ENCODE results near the gene MTHFR.
A peak's percentile ranks its signal among the peaks of the same experiment; 100 is the strongest.

The MTHFR gene

GRCh38 chr1:11740258-11741192 lies 65.2 kb downstream of the MTHFR start:
- Histone ChIP-seq H3K27ac (ENCODE audit: poor library complexity, severe bottlenecking) (peak overlapping the region; percentile 15), H3K9me3 (ENCODE audit: severe bottlenecking) (no peaks in the 10 kb centered on the region), H3K4me3 (ENCODE audit: severe bottlenecking) (no peak overlapping the region), H3K4me1 (ENCODE audit: insufficient read depth, poor library complexity, severe bottlenecking) (peaks cover 25% of the 10 kb centered on the region), H3K36me3 (ENCODE audit: low read depth) (peaks cover 26% of the 10 kb centered on the region), H3K27me3 (ENCODE audit: insufficient read depth, poor library complexity, severe bottlenecking) (no peaks in the 10 kb centered on the region)
- ATAC-seq (ENCODE audit: low read depth) = no peak
- TF ChIP-seq CTCF (IDR thresholded peaks at IDR 0.05; ENCODE audit: poor library complexity, severe bottlenecking) = no peak
- no peak for DNase-seq (ENCODE audit: low spot score)

DNA sequence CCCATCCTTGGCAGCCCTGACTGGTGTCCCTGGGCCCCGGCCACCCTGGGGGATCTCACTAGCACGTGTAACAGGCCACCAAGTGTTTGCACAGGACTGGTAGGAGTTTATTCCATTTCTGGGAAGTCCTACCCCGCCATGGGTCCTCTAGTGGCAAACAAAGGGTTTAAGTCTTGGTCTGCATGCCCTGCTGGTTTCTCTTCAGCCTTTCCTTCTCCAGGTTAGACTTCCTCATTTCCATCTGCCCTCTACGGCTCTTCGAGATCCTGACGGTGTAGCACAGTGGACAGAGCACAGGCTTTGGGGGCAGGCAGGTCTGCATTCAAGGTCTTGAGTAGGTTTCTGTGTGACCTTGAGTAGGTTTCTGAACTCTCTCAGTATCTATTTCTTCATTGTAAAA lies 67.0 kb downstream of the MTHFR start:
- Histone ChIP-seq H3K27me3 (ENCODE audit: insufficient read depth, poor library complexity, severe bottlenecking) (no peaks in the 10 kb centered on the region), H3K9me3 (ENCODE audit: severe bottlenecking) (no peaks in the 10 kb centered on the region), H3K4me1 (ENCODE audit: insufficient read depth, poor library complexity, severe bottlenecking) (peaks cover 25% of the 10 kb centered on the region), H3K36me3 (ENCODE audit: low read depth) (peaks cover 12% of the 10 kb centered on the region), H3K4me3 (ENCODE audit: severe bottlenecking) (no peak overlapping the region), H3K27ac (ENCODE audit: poor library complexity, severe bottlenecking) (no peak overlapping the region)
- no peak for TF ChIP-seq CTCF (IDR thresholded peaks at IDR 0.05; ENCODE audit: poor library complexity, severe bottlenecking)
- DNase-seq (ENCODE audit: low spot score) = no peak
- ATAC-seq (ENCODE audit: low read depth) = no peak

GRCh38 chr1:11738096-11738495 lies 67.7 kb downstream of the MTHFR start:
- DNase-seq (ENCODE audit: low spot score) = no peak
- Histone ChIP-seq H3K27ac (ENCODE audit: poor library complexity, severe bottlenecking) (peak overlapping the region; percentile 95), H3K4me3 (ENCODE audit: severe bottlenecking) (no peak overlapping the region), H3K9me3 (ENCODE audit: severe bottlenecking) (no peaks in the 10 kb centered on the region), H3K36me3 (ENCODE audit: low read depth) (peaks cover 12% of the 10 kb centered on the region; the same call in 1 of the 2 replicates), H3K27me3 (ENCODE audit: insufficient read depth, poor library complexity, severe bottlenecking) (no peaks in the 10 kb centered on the region), H3K4me1 (ENCODE audit: insufficient read depth, poor library complexity, severe bottlenecking) (peaks cover 25% of the 10 kb centered on the region)
- TF ChIP-seq CTCF (IDR thresholded peaks at IDR 0.05; ENCODE audit: poor library complexity, severe bottlenecking) = no peak
- no peak for ATAC-seq (ENCODE audit: low read depth)

- H3K27ac ChIP-seq (ENCODE audit: poor library complexity, severe bottlenecking) = peak overlapping the region; percentile 95
- H3K9me3 ChIP-seq (ENCODE audit: severe bottlenecking) = no peaks in the 10 kb centered on the region
- no peaks in the 10 kb centered on the region for H3K27me3 ChIP-seq (ENCODE audit: insufficient read depth, poor library complexity, severe bottlenecking)
- H3K4me1 ChIP-seq (ENCODE audit: insufficient read depth, poor library complexity, severe bottlenecking) = peaks cover 29% of the 10 kb centered on the region
- ATAC-seq (ENCODE audit: low read depth) (peak; percentile 72), DNase-seq (ENCODE audit: low spot score) (no peak)
- no peak for TF ChIP-seq CTCF (IDR thresholded peaks at IDR 0.05; ENCODE audit: poor library complexity, severe bottlenecking)
- H3K4me3 ChIP-seq (ENCODE audit: severe bottlenecking) = peak overlapping the region; percentile 87
- peaks cover 12% of the 10 kb centered on the region; the same call in 1 of the 2 replicates for H3K36me3 ChIP-seq (ENCODE audit: low read depth)
Observed at GRCh38 chr1:11736746-11737639, 68.8 kb downstream of the MTHFR start.

All from RWPE2 (cell line).